Measurements from ENCODE around the gene PDZD2.

DNA sequence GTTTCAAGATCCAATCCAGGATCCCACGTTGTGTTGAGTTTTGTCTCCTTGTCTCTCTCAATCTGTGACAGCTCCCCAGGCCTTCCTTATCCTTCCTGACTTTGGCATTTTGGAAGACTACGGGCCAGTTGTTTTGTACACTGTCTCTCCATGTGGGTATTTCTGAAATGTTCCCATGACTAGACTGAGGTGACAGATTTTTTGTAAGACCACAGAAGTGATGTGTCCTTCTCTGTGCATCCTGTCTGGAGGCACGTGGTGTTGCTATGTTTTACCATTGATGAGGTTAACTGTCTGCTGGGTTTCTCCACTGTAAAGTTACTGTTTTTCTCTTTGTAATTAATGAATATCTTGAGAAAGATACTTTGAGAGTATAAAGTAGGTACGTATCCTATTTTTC is 15.7 kb upstream of the PDZD2 start:
- TF ChIP-seq EZH2 (IDR thresholded peaks at IDR 0.05) (no peak), EZH2phosphoT487 (IDR thresholded peaks at IDR 0.05) (no peak)
- TF ChIP-seq, protein P1, sequence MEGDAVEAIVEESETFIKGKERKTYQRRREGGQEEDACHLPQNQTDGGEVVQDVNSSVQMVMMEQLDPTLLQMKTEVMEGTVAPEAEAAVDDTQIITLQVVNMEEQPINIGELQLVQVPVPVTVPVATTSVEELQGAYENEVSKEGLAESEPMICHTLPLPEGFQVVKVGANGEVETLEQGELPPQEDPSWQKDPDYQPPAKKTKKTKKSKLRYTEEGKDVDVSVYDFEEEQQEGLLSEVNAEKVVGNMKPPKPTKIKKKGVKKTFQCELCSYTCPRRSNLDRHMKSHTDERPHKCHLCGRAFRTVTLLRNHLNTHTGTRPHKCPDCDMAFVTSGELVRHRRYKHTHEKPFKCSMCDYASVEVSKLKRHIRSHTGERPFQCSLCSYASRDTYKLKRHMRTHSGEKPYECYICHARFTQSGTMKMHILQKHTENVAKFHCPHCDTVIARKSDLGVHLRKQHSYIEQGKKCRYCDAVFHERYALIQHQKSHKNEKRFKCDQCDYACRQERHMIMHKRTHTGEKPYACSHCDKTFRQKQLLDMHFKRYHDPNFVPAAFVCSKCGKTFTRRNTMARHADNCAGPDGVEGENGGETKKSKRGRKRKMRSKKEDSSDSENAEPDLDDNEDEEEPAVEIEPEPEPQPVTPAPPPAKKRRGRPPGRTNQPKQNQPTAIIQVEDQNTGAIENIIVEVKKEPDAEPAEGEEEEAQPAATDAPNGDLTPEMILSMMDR (IDR thresholded peaks at IDR 0.05) = no peak

Measured in neural progenitor cell (in vitro differentiated cells).